ENCODE measurements around the gene EFCAB8.

DNA sequence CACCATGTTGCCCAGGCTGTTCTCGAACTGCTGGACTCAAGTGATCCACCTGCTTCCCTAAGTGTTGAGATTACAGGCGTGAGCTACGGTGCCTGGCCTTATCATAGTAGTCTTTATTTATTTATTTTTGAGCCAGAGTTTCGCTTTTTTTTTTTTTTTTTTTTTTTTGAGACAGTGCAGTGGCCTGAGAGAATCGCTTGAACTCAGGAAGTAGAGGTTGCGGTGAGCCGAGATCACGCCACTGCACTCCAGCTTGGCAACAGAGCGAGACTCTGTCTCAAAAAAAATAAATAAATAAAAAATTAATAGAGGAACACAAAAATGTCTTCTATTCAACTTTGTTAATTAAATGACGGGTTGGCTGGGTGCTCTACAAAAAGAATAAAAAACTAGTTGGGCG, 26.1 kb upstream of the EFCAB8 start:
- TF ChIP-seq POLR2A (IDR thresholded peaks at IDR 0.05) = no peak
- TF ChIP-seq, protein P1, sequence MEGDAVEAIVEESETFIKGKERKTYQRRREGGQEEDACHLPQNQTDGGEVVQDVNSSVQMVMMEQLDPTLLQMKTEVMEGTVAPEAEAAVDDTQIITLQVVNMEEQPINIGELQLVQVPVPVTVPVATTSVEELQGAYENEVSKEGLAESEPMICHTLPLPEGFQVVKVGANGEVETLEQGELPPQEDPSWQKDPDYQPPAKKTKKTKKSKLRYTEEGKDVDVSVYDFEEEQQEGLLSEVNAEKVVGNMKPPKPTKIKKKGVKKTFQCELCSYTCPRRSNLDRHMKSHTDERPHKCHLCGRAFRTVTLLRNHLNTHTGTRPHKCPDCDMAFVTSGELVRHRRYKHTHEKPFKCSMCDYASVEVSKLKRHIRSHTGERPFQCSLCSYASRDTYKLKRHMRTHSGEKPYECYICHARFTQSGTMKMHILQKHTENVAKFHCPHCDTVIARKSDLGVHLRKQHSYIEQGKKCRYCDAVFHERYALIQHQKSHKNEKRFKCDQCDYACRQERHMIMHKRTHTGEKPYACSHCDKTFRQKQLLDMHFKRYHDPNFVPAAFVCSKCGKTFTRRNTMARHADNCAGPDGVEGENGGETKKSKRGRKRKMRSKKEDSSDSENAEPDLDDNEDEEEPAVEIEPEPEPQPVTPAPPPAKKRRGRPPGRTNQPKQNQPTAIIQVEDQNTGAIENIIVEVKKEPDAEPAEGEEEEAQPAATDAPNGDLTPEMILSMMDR (IDR thresholded peaks at IDR 0.05) = no peak
- no peak for TF ChIP-seq POLR2AphosphoS5 (IDR thresholded peaks at IDR 0.05; ENCODE audit: insufficient read depth in 1 of 2, low read depth in 1 of 2)

All from vagina (tissue), 2 donors.